K562 (cell line): ENCODE results near the gene SAMD11. TPM values are rescaled to one million over a fixed set of nuclear protein-coding genes. Genes with fewer than 3 reads are reported as not detected.

Experiments used
- ATAC-seq: fragments of 200-7000 bp; cut with Tn5 transposase; 3 replicates; pipeline ENCODE4 v1.9.1; 2020; ENCODE audit warnings: moderate library complexity
- BruUV-seq: library from RNA; stranded (reverse); fragments of 400-500 nt; replicated peaks from 2 replicates; lab custom pipeline; 2021; lab: Mats Ljungman, UMichigan
- CTCF ChIA-PET: fragments of 300-600 bp; formaldehyde crosslinking; extraction: SDS; loops from one replicate; lab custom pipeline; 2021; ENCODE audit warnings: low intra/inter-chr PET ratio; lab: Yijun Ruan, JAX
- POLR2A ChIA-PET: fragments of 300-600, 350-650 bp; sonication (Branson Sonifier 250); formaldehyde crosslinking; extraction: SDS; loops from one replicate; lab custom pipeline; 2021; ENCODE audit warnings: antibody characterized with exemption, inconsistent platforms; lab: Yijun Ruan, JAX
- DNase-seq, 4 experiments: peaks; one replicate each; pipeline versions ENCODE4 v3.0.0 to v3.0.0-alpha.2; 2011 to 2018; ENCODE audit warnings: low spot score in 3 of 4, mixed read lengths in 3 of 4; ENCODE audit errors: extremely low read depth in 1 of 4
- FAIRE-seq: peaks from 2 replicates; lab custom pipeline; 2011; peaks lifted over from hg19 to GRCh38; lab: Jason Lieb, UNC
- H2AFZ ChIP-seq: 2 replicates; pipeline ENCODE4 v1.6.0; 2011; ENCODE audit warnings: low read depth, low read length, control low read depth, inconsistent platforms
- H3K27ac ChIP-seq: fragments of 200-600 bp; 3 replicates; pipeline ENCODE4 v1.8.0; 2011; ENCODE audit warnings: low read depth, mild to moderate bottlenecking, control low read depth, inconsistent platforms, low read length, moderate library complexity, mixed read lengths; ENCODE audit errors: extremely low read depth
- H3K27me3 ChIP-seq, 2 experiments: fragments of 300-600 bp in 1 of 2; 2 replicates in 1 of 2; 3 replicates in 1 of 2; pipeline versions ENCODE4 v1.6.0 to v1.8.0; 2011; ENCODE audit warnings: inconsistent platforms in 2 of 2, low read length in 2 of 2, mild to moderate bottlenecking in 1 of 2, mixed read lengths in 1 of 2, moderate library complexity in 1 of 2; ENCODE audit not compliant: control insufficient read depth in 2 of 2, insufficient read depth in 2 of 2
- H3K36me3 ChIP-seq: fragments of 300-600 bp; 3 replicates; pipeline ENCODE4 v1.8.0; 2011; ENCODE audit warnings: mild to moderate bottlenecking, low read length, inconsistent platforms; ENCODE audit not compliant: control insufficient read depth, insufficient read depth
- H3K4me1 ChIP-seq, 2 experiments: fragments of 200-600 bp in 1 of 2; replicated peaks in 1 of 2; 2 replicates in 1 of 2; 3 replicates in 1 of 2; pipeline versions ENCODE4 v1.5.1 to v1.8.0; 2011; ENCODE audit warnings: inconsistent platforms in 2 of 2, low read length in 2 of 2, mild to moderate bottlenecking in 1 of 2, mixed read lengths in 1 of 2, moderate library complexity in 1 of 2; ENCODE audit not compliant: control insufficient read depth in 2 of 2, insufficient read depth in 2 of 2
- H3K4me2 ChIP-seq: 2 replicates; pipeline ENCODE4 v1.6.1; 2011; ENCODE audit warnings: low read length, control low read depth, inconsistent platforms, mixed read lengths; ENCODE audit not compliant: insufficient read depth
- H3K4me3 ChIP-seq: fragments of 200-600 bp; sonication (generic), shearing (Covaris generic); 2 replicates; pipeline ENCODE4 v1.5.1; 2016; ENCODE audit warnings: control low read depth, inconsistent platforms
- H3K79me2 ChIP-seq: fragments of 200-600 bp; 3 replicates; pipeline ENCODE4 v1.8.0; 2011; ENCODE audit warnings: low read length, inconsistent platforms; ENCODE audit not compliant: control insufficient read depth, insufficient read depth
- H3K9ac ChIP-seq, 2 experiments: 2 replicates each; pipeline versions ENCODE4 v1.6.0 to v1.6.1; 2011; ENCODE audit warnings: low read depth in 2 of 2, low read length in 2 of 2, control low read depth in 1 of 2, inconsistent platforms in 1 of 2, mild to moderate bottlenecking in 1 of 2, mixed read lengths in 1 of 2; ENCODE audit not compliant: insufficient read depth in 1 of 2
- H3K9me1 ChIP-seq: one replicate; pipeline ENCODE4 v1.6.0; 2011; ENCODE audit warnings: inconsistent platforms, mild to moderate bottlenecking, low read length, moderate library complexity; ENCODE audit not compliant: control insufficient read depth, insufficient read depth
- H3K9me3 ChIP-seq: replicated peaks from 2 replicates; pipeline ENCODE4 v1.5.1; 2011; ENCODE audit warnings: low read depth, low read length, inconsistent platforms; ENCODE audit not compliant: control insufficient read depth, insufficient read depth
- H4K20me1 ChIP-seq: replicated peaks from 2 replicates; pipeline ENCODE4 v1.6.1; 2011; ENCODE audit warnings: low read length, inconsistent platforms, mixed read lengths; ENCODE audit not compliant: control insufficient read depth, insufficient read depth
- BRCA1 ChIP-seq, 2 experiments: fragments of 450-650 bp in 1 of 2; sonication (generic) in 1 of 2; formaldehyde crosslinking in 1 of 2; IDR thresholded peaks; 2 replicates each; pipeline versions ENCODE4 v1.5.0 to v1.6.1; 2017 to 2020; ENCODE audit warnings: mild to moderate bottlenecking in 1 of 2, missing genetic modification reagents in 1 of 2
- EP400 ChIP-seq: fragments of 450-650 bp; IDR thresholded peaks from 2 replicates; pipeline ENCODE4 v1.6.1; 2017; ENCODE audit warnings: antibody characterized with exemption, mild to moderate bottlenecking, moderate library complexity
- GABPB1 ChIP-seq: sonication (generic); formaldehyde crosslinking; IDR thresholded peaks from 2 replicates; pipeline ENCODE4 v1.8.0; 2022; ENCODE audit warnings: mild to moderate bottlenecking, missing genetic modification reagents
- MTA1 ChIP-seq: fragments of 450-650 bp; IDR thresholded peaks from 2 replicates; pipeline ENCODE4 v1.6.1; 2017; ENCODE audit warnings: borderline replicate concordance
- PTBP1 ChIP-seq: fragments of 200-400 bp; formaldehyde crosslinking; IDR thresholded peaks from 2 replicates; pipeline ENCODE4 v1.6.1; 2017; ENCODE audit warnings: low read depth, low read length
- ZNF551 ChIP-seq: fragments of 250-450 bp; sonication (Bioruptor Pico); IDR thresholded peaks from 2 replicates; pipeline ENCODE4 v1.5.0; 2021; ENCODE audit warnings: mild to moderate bottlenecking, moderate library complexity
- ZNF707 ChIP-seq: fragments of 250-450 bp; sonication (Bioruptor Pico); conservative IDR thresholded peaks from 2 replicates; pipeline ENCODE4 v1.8.0; 2022; ENCODE audit warnings: inconsistent platforms, mild to moderate bottlenecking, moderate library complexity
- WGBS: fragments of 100-300 bp; shearing (Covaris generic); methylation state at CpG from one replicate; pipeline ENCODE4 v1.1.6; 2016; ENCODE audit warnings: low coverage, mixed read lengths; ENCODE audit not compliant: insufficient coverage; ENCODE audit errors: missing lambda C conversion rate; 5-methylcytosine and 5-hydroxymethylcytosine counted together
- in situ Hi-C: fragments of 300-500 bp; cut with MboI; formaldehyde crosslinking; loops from 4 replicates; pipeline ENCODE4 v1.15.0; 2018; ENCODE audit warnings: inconsistent platforms, mixed read lengths
- intact Hi-C: fragments of 100-400 bp; cut with micrococcal nuclease; formaldehyde crosslinking; loops from 2 replicates; pipeline ENCODE4 v1.14.2; 2022
- polyA plus RNA-seq, 8 experiments: library from polyadenylated mRNA; depleted of rRNA in 4 of 8; stranded (reverse) in 5 of 8; unstranded in 3 of 8; fragments of >200 nt; fragmentation: Nextera tagmentation in 2 of 8; fragmentation: Illumina TruSeq in 1 of 8; extraction: Ambion mirVana in 2 of 8; extraction: Trizol in 1 of 8; gene quantifications; 2 replicates each; pipeline versions ENCODE4 v1.2.1 to v1.2.3, GENCODE V29; 2011 to 2014; ENCODE audit warnings: inconsistent platforms in 1 of 8, missing spikeins in 1 of 8
- total RNA-seq, 7 experiments: library from RNA; depleted of rRNA in 6 of 7; stranded (reverse); fragments of >200 nt in 6 of 7; fragmentation: Illumina TruSeq in 2 of 7; extraction: Trizol in 2 of 7; gene quantifications; 2 replicates each; pipeline versions ENCODE4 v1.2.1 to v1.2.3, GENCODE V29; 2011 to 2021; ENCODE audit warnings: low replicate concordance in 1 of 7
- TF ChIP-seq, protein P1 (sequence below): sonication (generic); formaldehyde crosslinking; IDR thresholded peaks from 2 replicates; pipeline ENCODE4 v1.8.0; 2022; ENCODE audit warnings: missing genetic modification reagents, mild to moderate bottlenecking, borderline replicate concordance
- TF ChIP-seq, protein P2 (sequence below): fragments of 250-450 bp; sonication (Bioruptor Pico); IDR thresholded peaks from 2 replicates; pipeline ENCODE4 v1.8.0; 2022; ENCODE audit warnings: moderate library complexity, mild to moderate bottlenecking, inconsistent platforms
- TF ChIP-seq, protein P3 (sequence below): sonication (generic); formaldehyde crosslinking; IDR thresholded peaks from 2 replicates; pipeline ENCODE4 v1.8.0; 2023; ENCODE audit warnings: mild to moderate bottlenecking, missing genetic modification reagents

SAMD11 gene
- total and polyA plus RNA-seq, 9 of the 15 experiments (the other 6 are each of a cell fraction or from before 2014, with no cell fraction given) = 0.07 to 0.82 (median 0.11) TPM; not detected in 2

DNA sequence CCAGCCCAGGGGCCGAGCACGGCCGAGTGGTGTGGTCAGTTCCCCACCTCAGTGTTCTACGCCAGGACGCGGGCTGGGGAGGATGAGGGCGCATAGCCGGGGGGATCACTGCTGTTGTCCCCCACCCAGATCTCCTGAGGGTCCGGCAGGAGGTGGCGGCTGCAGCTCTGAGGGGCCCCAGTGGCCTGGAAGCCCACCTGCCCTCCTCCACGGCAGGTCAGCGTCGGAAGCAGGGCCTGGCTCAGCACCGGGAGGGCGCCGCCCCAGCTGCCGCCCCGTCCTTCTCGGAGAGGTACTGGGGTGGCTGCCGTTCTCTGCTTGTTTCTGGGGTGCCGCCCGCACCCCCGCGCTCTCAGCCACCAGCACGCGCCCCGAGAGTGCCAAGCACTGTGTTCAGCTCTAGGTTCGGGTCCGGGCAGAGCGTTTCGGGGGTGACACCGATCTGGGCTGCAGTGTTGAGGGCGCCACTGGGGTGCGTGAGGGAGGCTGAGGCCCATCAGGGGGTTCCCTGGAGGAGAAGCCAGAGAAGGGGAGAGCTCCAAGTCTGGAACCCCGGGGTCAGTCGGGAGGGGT, 17.4 kb downstream of the SAMD11 start (continued):
- TF ChIP-seq, protein P1, sequence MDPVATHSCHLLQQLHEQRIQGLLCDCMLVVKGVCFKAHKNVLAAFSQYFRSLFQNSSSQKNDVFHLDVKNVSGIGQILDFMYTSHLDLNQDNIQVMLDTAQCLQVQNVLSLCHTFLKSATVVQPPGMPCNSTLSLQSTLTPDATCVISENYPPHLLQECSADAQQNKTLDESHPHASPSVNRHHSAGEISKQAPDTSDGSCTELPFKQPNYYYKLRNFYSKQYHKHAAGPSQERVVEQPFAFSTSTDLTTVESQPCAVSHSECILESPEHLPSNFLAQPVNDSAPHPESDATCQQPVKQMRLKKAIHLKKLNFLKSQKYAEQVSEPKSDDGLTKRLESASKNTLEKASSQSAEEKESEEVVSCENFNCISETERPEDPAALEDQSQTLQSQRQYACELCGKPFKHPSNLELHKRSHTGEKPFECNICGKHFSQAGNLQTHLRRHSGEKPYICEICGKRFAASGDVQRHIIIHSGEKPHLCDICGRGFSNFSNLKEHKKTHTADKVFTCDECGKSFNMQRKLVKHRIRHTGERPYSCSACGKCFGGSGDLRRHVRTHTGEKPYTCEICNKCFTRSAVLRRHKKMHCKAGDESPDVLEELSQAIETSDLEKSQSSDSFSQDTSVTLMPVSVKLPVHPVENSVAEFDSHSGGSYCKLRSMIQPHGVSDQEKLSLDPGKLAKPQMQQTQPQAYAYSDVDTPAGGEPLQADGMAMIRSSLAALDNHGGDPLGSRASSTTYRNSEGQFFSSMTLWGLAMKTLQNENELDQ (CRISPR knock-in tag) = no peak
- TF ChIP-seq BRCA1 (IDR thresholded peaks at IDR 0.05) = no peak
- 0 out of 2 replicates have a peak, but pooled peaks have one; percentile 15 for TF ChIP-seq BRCA1 (CRISPR knock-in tag; IDR thresholded peaks at IDR 0.05)

DNA sequence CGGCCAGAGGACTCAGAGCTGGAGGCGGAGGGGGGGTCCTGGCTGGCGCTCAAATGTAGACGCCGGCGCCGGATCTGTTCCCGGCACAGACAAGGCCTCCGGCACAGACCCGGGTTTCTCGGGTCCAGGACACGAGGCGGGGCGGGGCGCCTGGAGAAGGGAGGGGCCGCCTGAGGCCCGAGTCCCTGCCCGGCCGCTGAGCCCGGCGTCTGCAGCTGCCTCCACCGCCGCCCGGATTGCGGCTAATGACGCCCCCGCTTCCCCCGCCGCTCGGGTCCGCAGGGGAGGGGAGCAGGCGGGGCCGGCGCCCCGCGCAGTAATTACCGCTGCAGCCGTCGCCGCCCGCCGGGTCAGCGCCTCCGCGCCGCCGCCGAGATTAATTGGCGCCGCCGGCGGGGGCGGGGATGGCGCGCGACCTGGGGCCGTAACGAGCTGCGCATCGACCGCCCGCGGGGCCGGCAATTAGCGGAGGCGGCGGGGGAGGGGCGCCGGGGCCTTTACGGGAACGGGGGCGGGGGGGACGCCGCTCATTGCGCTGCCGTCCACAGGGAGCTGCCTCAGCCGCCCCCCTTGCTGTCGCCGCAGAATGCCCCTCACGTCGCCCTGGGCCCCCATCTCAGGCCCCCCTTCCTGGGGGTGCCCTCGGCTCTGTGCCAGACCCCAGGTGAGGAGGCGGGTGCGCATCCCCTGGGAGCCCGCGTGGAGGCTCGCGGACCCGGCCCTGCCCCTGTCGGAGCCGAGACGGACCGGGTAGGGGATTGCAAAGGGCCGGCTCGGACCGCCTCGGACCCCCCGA, 18.1 kb downstream of the SAMD11 start:
- Histone ChIP-seq H3K4me2 (no peak overlapping the region), H2AFZ (peak overlapping the region; percentile 72), H4K20me1 (peaks cover 21% of the 10 kb centered on the region; the same call in 1 of the 2 replicates), H3K79me2 (no peaks in the 10 kb centered on the region), H3K4me1 (peaks cover 28 to 96% of the 10 kb centered on the region in 2 experiments), H3K27ac (no peak overlapping the region), H3K4me3 (peak overlapping the region; percentile 29), H3K9me3 (no peaks in the 10 kb centered on the region), H3K36me3 (peaks cover 32% of the 10 kb centered on the region; the same call in 2 of the 3 replicates), H3K9ac (peak overlapping the region in 1 of 2 experiments; percentile 88; a peak in 2 of 4 replicates), H3K27me3 (peaks cover 0 to 2% of the 10 kb centered on the region in 2 experiments; a peak in 1 of 5 replicates), H3K9me1 (no peaks in the 10 kb centered on the region)
- intact Hi-C loops (no loop called here), in situ Hi-C loops (no loop called here)
- 2% methylated on average over 57 of the region's 98 CpGs for WGBS
- BruUV-seq = no TSS peak
- FAIRE-seq = peak; percentile 67
- ChIA-PET POLR2A (interaction anchor here (0.6 to 2.1 kb wide), 12 partner anchors 9 to 145 kb away, joined by 3 to 11 read pairs (median 3); partner anchors contain the start of gene PLEKHN1), CTCF (interaction anchor here (0.5 to 0.6 kb wide), 2 partner anchors 17 to 70 kb away, joined by 3 to 4 read pairs; no protein-coding TSS in a partner anchor)
- DNase-seq = peak; percentile 83 to 90 (median 88)
- ATAC-seq = peak; percentile 73
- TF ChIP-seq PTBP1 (no peak), GABPB1 (CRISPR knock-in tag) (no peak), ZNF551 (CRISPR knock-in tag) (no peak), MTA1 (no peak), ZNF707 (no peak), EP400 (no peak)
- TF ChIP-seq, protein P2, sequence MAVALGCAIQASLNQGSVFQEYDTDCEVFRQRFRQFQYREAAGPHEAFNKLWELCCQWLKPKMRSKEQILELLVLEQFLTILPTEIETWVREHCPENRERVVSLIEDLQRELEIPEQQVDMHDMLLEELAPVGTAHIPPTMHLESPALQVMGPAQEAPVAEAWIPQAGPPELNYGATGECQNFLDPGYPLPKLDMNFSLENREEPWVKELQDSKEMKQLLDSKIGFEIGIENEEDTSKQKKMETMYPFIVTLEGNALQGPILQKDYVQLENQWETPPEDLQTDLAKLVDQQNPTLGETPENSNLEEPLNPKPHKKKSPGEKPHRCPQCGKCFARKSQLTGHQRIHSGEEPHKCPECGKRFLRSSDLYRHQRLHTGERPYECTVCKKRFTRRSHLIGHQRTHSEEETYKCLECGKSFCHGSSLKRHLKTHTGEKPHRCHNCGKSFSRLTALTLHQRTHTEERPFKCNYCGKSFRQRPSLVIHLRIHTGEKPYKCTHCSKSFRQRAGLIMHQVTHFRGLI (CRISPR knock-in tag) = no peak
- TF ChIP-seq, protein P3, sequence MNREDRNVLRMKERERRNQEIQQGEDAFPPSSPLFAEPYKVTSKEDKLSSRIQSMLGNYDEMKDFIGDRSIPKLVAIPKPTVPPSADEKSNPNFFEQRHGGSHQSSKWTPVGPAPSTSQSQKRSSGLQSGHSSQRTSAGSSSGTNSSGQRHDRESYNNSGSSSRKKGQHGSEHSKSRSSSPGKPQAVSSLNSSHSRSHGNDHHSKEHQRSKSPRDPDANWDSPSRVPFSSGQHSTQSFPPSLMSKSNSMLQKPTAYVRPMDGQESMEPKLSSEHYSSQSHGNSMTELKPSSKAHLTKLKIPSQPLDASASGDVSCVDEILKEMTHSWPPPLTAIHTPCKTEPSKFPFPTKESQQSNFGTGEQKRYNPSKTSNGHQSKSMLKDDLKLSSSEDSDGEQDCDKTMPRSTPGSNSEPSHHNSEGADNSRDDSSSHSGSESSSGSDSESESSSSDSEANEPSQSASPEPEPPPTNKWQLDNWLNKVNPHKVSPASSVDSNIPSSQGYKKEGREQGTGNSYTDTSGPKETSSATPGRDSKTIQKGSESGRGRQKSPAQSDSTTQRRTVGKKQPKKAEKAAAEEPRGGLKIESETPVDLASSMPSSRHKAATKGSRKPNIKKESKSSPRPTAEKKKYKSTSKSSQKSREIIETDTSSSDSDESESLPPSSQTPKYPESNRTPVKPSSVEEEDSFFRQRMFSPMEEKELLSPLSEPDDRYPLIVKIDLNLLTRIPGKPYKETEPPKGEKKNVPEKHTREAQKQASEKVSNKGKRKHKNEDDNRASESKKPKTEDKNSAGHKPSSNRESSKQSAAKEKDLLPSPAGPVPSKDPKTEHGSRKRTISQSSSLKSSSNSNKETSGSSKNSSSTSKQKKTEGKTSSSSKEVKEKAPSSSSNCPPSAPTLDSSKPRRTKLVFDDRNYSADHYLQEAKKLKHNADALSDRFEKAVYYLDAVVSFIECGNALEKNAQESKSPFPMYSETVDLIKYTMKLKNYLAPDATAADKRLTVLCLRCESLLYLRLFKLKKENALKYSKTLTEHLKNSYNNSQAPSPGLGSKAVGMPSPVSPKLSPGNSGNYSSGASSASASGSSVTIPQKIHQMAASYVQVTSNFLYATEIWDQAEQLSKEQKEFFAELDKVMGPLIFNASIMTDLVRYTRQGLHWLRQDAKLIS = no peak
